SK-N-SH treated with all-trans-retinoic acid at 6 μM for 48 hours (cell line): ENCODE data around the gene SNX9.

Experiments used
- ATAC-seq: fragments of 200-7000 bp; cut with Tn5 transposase; 3 replicates; pipeline ENCODE4 v1.9.1; 2020; ENCODE audit warnings: mild to moderate bottlenecking, moderate library complexity
- ARNTL ChIP-seq: fragments of 450-650 bp; formaldehyde crosslinking; IDR thresholded peaks from 2 replicates; pipeline ENCODE4 v1.5.0; 2020; ENCODE audit warnings: low read depth, mild to moderate bottlenecking, moderate library complexity, borderline replicate concordance
- BACH2 ChIP-seq: fragments of 250-450 bp; sonication (Bioruptor Pico); IDR thresholded peaks from 2 replicates; pipeline ENCODE4 v1.9.0; 2021; ENCODE audit warnings: mild to moderate bottlenecking, borderline replicate concordance
- CREB5 ChIP-seq: fragments of 250-450 bp; sonication (Bioruptor Pico); IDR thresholded peaks from 2 replicates; pipeline ENCODE4 v1.5.1; 2020; ENCODE audit warnings: low read depth, mild to moderate bottlenecking, moderate library complexity
- CSDC2 ChIP-seq: fragments of 250-450 bp; sonication (Bioruptor Pico); IDR thresholded peaks from 2 replicates; pipeline ENCODE4 v1.5.0; 2020; ENCODE audit warnings: mild to moderate bottlenecking, moderate library complexity
- CSRNP3 ChIP-seq: fragments of 250-450 bp; sonication (Bioruptor Pico); IDR thresholded peaks from 2 replicates; pipeline ENCODE4 v1.5.1; 2021; ENCODE audit warnings: mild to moderate bottlenecking, moderate library complexity
- ESRRG ChIP-seq: fragments of 250-450 bp; sonication (Bioruptor Pico); IDR thresholded peaks from 2 replicates; pipeline ENCODE4 v1.6.1; 2021; ENCODE audit warnings: mild to moderate bottlenecking
- GLIS3 ChIP-seq: fragments of 250-450 bp; sonication (Bioruptor Pico); IDR thresholded peaks from 2 replicates; pipeline ENCODE4 v1.5.0; 2020; ENCODE audit warnings: mild to moderate bottlenecking, moderate library complexity
- ISL1 ChIP-seq: fragments of 250-450 bp; sonication (Bioruptor Pico); IDR thresholded peaks from 2 replicates; pipeline ENCODE4 v2.1.2; 2022; ENCODE audit warnings: mild to moderate bottlenecking, moderate library complexity
- OSR1 ChIP-seq: fragments of 250-450 bp; sonication (Bioruptor Pico); IDR thresholded peaks from 2 replicates; pipeline ENCODE4 v1.8.0; 2022; ENCODE audit warnings: moderate library complexity, mild to moderate bottlenecking, inconsistent platforms
- PATZ1 ChIP-seq: fragments of 250-450 bp; sonication (Bioruptor Pico); IDR thresholded peaks from 2 replicates; pipeline ENCODE4 v1.8.0; 2020; ENCODE audit warnings: mild to moderate bottlenecking, moderate library complexity, borderline replicate concordance
- POU6F1 ChIP-seq: fragments of 250-450 bp; sonication (Bioruptor Pico); IDR thresholded peaks from 2 replicates; pipeline ENCODE4 v1.8.0; 2021; ENCODE audit warnings: low read depth, mild to moderate bottlenecking, moderate library complexity, borderline replicate concordance
- PPARA ChIP-seq: fragments of 250-450 bp; sonication (Bioruptor Pico); IDR thresholded peaks from 2 replicates; pipeline ENCODE4 v1.5.0; 2020; ENCODE audit warnings: mild to moderate bottlenecking, borderline replicate concordance
- RARB ChIP-seq: fragments of 250-450 bp; sonication (Bioruptor Pico); IDR thresholded peaks from 2 replicates; pipeline ENCODE4 v1.8.0; 2021; ENCODE audit warnings: mild to moderate bottlenecking, moderate library complexity
- SNAI2 ChIP-seq: fragments of 250-450 bp; sonication (Bioruptor Pico); IDR thresholded peaks from 2 replicates; pipeline ENCODE4 v1.5.0; 2020; ENCODE audit warnings: mild to moderate bottlenecking, moderate library complexity
- TCF4 ChIP-seq: fragments of 250-450 bp; sonication (Bioruptor Pico); IDR thresholded peaks from 2 replicates; pipeline ENCODE4 v1.8.0; 2021; ENCODE audit warnings: mild to moderate bottlenecking, moderate library complexity, borderline replicate concordance
- TOX ChIP-seq: fragments of 250-450 bp; sonication (Bioruptor Pico); IDR thresholded peaks from 2 replicates; pipeline ENCODE4 v1.8.0; 2021; ENCODE audit warnings: mild to moderate bottlenecking, moderate library complexity, borderline replicate concordance
- TSHZ2 ChIP-seq: fragments of 250-450 bp; sonication (Bioruptor Pico); IDR thresholded peaks from 2 replicates; pipeline ENCODE4 v1.5.0; 2020; ENCODE audit warnings: mild to moderate bottlenecking, moderate library complexity
- ZC3H10 ChIP-seq: fragments of 250-450 bp; sonication (Bioruptor Pico); IDR thresholded peaks from 2 replicates; pipeline ENCODE4 v1.5.1; 2021; ENCODE audit warnings: mild to moderate bottlenecking, moderate library complexity
- ZFP30 ChIP-seq: fragments of 450-650 bp; formaldehyde crosslinking; IDR thresholded peaks from 2 replicates; pipeline ENCODE4 v1.5.0; 2022; ENCODE audit warnings: mild to moderate bottlenecking, moderate library complexity
- ZNF70 ChIP-seq: fragments of 450-650 bp; formaldehyde crosslinking; IDR thresholded peaks from 2 replicates; pipeline ENCODE4 v1.5.0; 2020; ENCODE audit warnings: mild to moderate bottlenecking, moderate library complexity

The SNX9 gene

GRCh38 chr6:157964100-157964499, 141.1 kb downstream of the SNX9 start:
- no peak for ATAC-seq

GRCh38 chr6:157965387-157965786, 142.3 kb downstream of the SNX9 start:
- no peak for ATAC-seq
- TF ChIP-seq ESRRG (CRISPR knock-in tag): no peak
- TF ChIP-seq ISL1 (CRISPR knock-in tag): no peak
- TF ChIP-seq ZNF70: no peak
- no peak for TF ChIP-seq POU6F1 (CRISPR knock-in tag)
- TF ChIP-seq ARNTL (CRISPR knock-in tag): no peak
- no peak for TF ChIP-seq CSRNP3
- TF ChIP-seq BACH2 (CRISPR knock-in tag): no peak
- no peak for TF ChIP-seq PPARA (CRISPR knock-in tag)
- TF ChIP-seq ZFP30 (CRISPR knock-in tag): no peak
- TF ChIP-seq ZC3H10: no peak
- no peak for TF ChIP-seq GLIS3 (CRISPR knock-in tag)
- TF ChIP-seq OSR1: no peak
- TF ChIP-seq RARB (CRISPR knock-in tag): no peak
- TF ChIP-seq TSHZ2 (CRISPR knock-in tag): no peak
- no peak for TF ChIP-seq CREB5 (CRISPR knock-in tag)

More at GRCh38 chr6:157964100-157964499, 141.1 kb downstream of the SNX9 start:
- TF ChIP-seq PATZ1 (CRISPR knock-in tag): no peak
- no peak for TF ChIP-seq BACH2 (CRISPR knock-in tag)
- no peak for TF ChIP-seq ZC3H10
- TF ChIP-seq ZNF70: no peak
- TF ChIP-seq ARNTL (CRISPR knock-in tag): no peak
- TF ChIP-seq CREB5 (CRISPR knock-in tag): no peak
- TF ChIP-seq PPARA (CRISPR knock-in tag): no peak
- no peak for TF ChIP-seq TSHZ2 (CRISPR knock-in tag)
- TF ChIP-seq CSDC2 (CRISPR knock-in tag): no peak
- no peak for TF ChIP-seq TCF4 (CRISPR knock-in tag)
- TF ChIP-seq ESRRG (CRISPR knock-in tag): no peak
- no peak for TF ChIP-seq ZFP30 (CRISPR knock-in tag)
- no peak for TF ChIP-seq TOX (CRISPR knock-in tag)
- no peak for TF ChIP-seq SNAI2 (CRISPR knock-in tag)
